Smooth muscle cell (in vitro differentiated cells): Measurements from ENCODE around the gene CCR5AS. TPM values are rescaled to one million over a fixed set of nuclear protein-coding genes. Genes with fewer than 3 reads are reported as not detected.

Experiments
- DNase-seq: peaks from one replicate; lab custom pipeline; 2025; ENCODE audit not compliant: unreplicated experiment; lab: John Stamatoyannopoulos, UW
- H2AFZ ChIP-seq: fragments of 200-600 bp; sonication (generic); 2 replicates; pipeline ENCODE4 v1.6.0; 2016; ENCODE audit warnings: antibody characterized with exemption, low read depth, mild to moderate bottlenecking
- H3F3A ChIP-seq: fragments of 200-600 bp; sonication (generic); 2 replicates; pipeline ENCODE4 v1.6.0; 2017; ENCODE audit warnings: antibody characterized with exemption, low read depth
- H3K27ac ChIP-seq: fragments of 200-600 bp; sonication (generic); 2 replicates; pipeline ENCODE4 v1.5.1; 2016; ENCODE audit warnings: low read depth, mild to moderate bottlenecking
- H3K27me3 ChIP-seq: fragments of 200-600 bp; sonication (generic); 2 replicates; pipeline ENCODE4 v1.6.1; 2016; ENCODE audit warnings: low read depth, mild to moderate bottlenecking
- H3K36me3 ChIP-seq: fragments of 200-600 bp; sonication (generic); 2 replicates; pipeline ENCODE4 v1.5.1; 2016; ENCODE audit warnings: low read depth
- H3K4me1 ChIP-seq: fragments of 200-600 bp; sonication (generic); 2 replicates; pipeline ENCODE4 v1.5.1; 2016; ENCODE audit warnings: low read depth
- H3K4me2 ChIP-seq: fragments of 200-600 bp; sonication (generic); 2 replicates; pipeline ENCODE4 v1.6.0; 2016; ENCODE audit warnings: mild to moderate bottlenecking
- H3K4me3 ChIP-seq: fragments of 200-600 bp; sonication (generic); 2 replicates; pipeline ENCODE4 v1.5.1; 2016; ENCODE audit warnings: mild to moderate bottlenecking
- H3K79me2 ChIP-seq: fragments of 200-600 bp; sonication (generic); 2 replicates; pipeline ENCODE4 v1.6.0; 2016; ENCODE audit warnings: low read depth, mild to moderate bottlenecking
- H3K9ac ChIP-seq: fragments of 200-600 bp; sonication (generic); 2 replicates; pipeline ENCODE4 v1.6.0; 2016; ENCODE audit warnings: low read depth
- H3K9me3 ChIP-seq: fragments of 200-600 bp; sonication (generic); replicated peaks from 2 replicates; pipeline ENCODE4 v1.5.1; 2016; ENCODE audit warnings: low read depth
- H4K20me1 ChIP-seq: fragments of 200-600 bp; sonication (generic); 2 replicates; pipeline ENCODE4 v1.6.0; 2016; ENCODE audit warnings: low read depth
- CTCF ChIP-seq: fragments of 200-600 bp; sonication (generic); IDR thresholded peaks from 2 replicates; pipeline ENCODE4 v1.5.1; 2017; ENCODE audit warnings: borderline replicate concordance, mild to moderate bottlenecking, antibody characterized with exemption; ENCODE audit not compliant: insufficient read depth, poor library complexity, severe bottlenecking
- WGBS: methylation state at CpG from one replicate; pipeline ENCODE4 v1.1.7; 2016; ENCODE audit warnings: low lambda C conversion rate; 5-methylcytosine and 5-hydroxymethylcytosine counted together
- polyA plus RNA-seq: library from polyadenylated mRNA; unstranded; fragments of >200 nt; fragmentation: Nextera tagmentation; extraction: Ambion mirVana; gene quantifications from 2 replicates; pipeline ENCODE4 v1.2.1, GENCODE V29; 2016
- total RNA-seq: library from RNA; depleted of rRNA; stranded (reverse); fragments of >200 nt; gene quantifications from 2 replicates; pipeline ENCODE4 v1.2.3, GENCODE V29; 2014

CCR5AS gene

GRCh38 chr3:46318207-46318927 lies 88.5 kb downstream of the CCR5AS start:
- H3K9ac ChIP-seq = no peak overlapping the region
- no peaks in the 10 kb centered on the region for H3K9me3 ChIP-seq
- H4K20me1 ChIP-seq = no peaks in the 10 kb centered on the region
- peaks cover 21% of the 10 kb centered on the region for H3K27me3 ChIP-seq
- H3K4me3 ChIP-seq = no peak overlapping the region
- TF ChIP-seq CTCF = no peak
- no peak overlapping the region for H3K4me2 ChIP-seq
- no peak overlapping the region for H2AFZ ChIP-seq
- no peaks in the 10 kb centered on the region for H3K79me2 ChIP-seq
- H3F3A ChIP-seq = no peaks in the 10 kb centered on the region
- no peak overlapping the region for H3K27ac ChIP-seq
- DNase-seq = no peak
- WGBS = 86% methylated on average over 3 of the region's 3 CpGs
- H3K36me3 ChIP-seq = no peaks in the 10 kb centered on the region
- H3K4me1 ChIP-seq = no peaks in the 10 kb centered on the region

DNA sequence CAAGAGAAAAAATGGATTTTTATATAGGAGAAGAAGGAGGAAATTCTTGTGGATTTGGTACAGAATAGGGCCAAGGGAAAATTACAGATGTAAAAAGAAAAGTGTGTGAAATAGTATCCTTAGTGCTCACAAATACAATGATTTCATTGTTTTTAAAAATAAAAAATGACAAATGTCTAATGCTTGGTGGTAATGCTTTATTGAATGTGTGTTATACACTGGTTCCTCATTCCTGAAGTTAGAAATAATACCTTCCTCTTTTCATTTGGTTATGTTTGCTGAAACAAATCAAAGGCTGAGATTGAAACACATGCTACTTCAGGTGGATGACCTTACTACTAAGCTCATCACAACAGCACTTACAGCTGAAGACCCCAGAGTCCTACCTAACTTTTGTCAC lies 90.7 kb downstream of the CCR5AS start:
- no peaks in the 10 kb centered on the region for H3F3A ChIP-seq
- H3K4me2 ChIP-seq = no peak overlapping the region
- no peak overlapping the region for H2AFZ ChIP-seq
- no peak overlapping the region for H3K27ac ChIP-seq
- TF ChIP-seq CTCF = no peak
- H3K4me3 ChIP-seq = no peak overlapping the region
- DNase-seq = no peak
- H3K27me3 ChIP-seq = peaks cover under 1% of the 10 kb centered on the region
- no peaks in the 10 kb centered on the region for H3K79me2 ChIP-seq
- H4K20me1 ChIP-seq = no peaks in the 10 kb centered on the region
- no peaks in the 10 kb centered on the region for H3K9me3 ChIP-seq
- no peaks in the 10 kb centered on the region for H3K4me1 ChIP-seq
- H3K9ac ChIP-seq = no peak overlapping the region
- no peaks in the 10 kb centered on the region for H3K36me3 ChIP-seq

DNA sequence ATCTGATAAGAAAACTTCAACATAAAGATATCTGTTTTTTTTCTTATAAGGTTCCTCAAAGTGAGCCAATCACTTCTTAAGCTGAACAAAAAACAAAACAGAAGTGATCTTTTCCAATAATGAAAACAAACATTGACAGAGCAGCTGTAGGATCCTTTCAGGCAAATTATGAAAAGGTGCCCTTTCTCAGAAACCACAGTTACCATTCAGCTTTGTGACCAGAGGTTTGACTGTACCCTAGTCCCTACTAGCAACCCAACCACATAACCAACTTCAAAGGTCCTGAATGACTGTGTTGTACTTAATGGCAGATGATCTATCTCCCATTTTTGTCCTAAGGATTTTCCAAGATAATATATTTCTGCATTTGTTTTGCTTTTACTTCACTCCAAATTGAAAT lies 92.3 kb downstream of the CCR5AS start:
- H3K36me3 ChIP-seq = no peaks in the 10 kb centered on the region
- no peak overlapping the region for H3K4me2 ChIP-seq
- no peak overlapping the region for H3K27ac ChIP-seq
- no peak for TF ChIP-seq CTCF
- H3K4me1 ChIP-seq = no peaks in the 10 kb centered on the region
- H4K20me1 ChIP-seq = no peaks in the 10 kb centered on the region
- no peak overlapping the region for H3K4me3 ChIP-seq
- H3F3A ChIP-seq = no peaks in the 10 kb centered on the region
- no peaks in the 10 kb centered on the region for H3K27me3 ChIP-seq
- DNase-seq = no peak
- H2AFZ ChIP-seq = no peak overlapping the region
- H3K79me2 ChIP-seq = no peaks in the 10 kb centered on the region
- no peak overlapping the region for H3K9ac ChIP-seq
- H3K9me3 ChIP-seq = no peaks in the 10 kb centered on the region

Other genes starting within 250 kb of the CCR5AS start
- 0.76 TPM in 1 of 2 replicates, not detected in the other for gene CCR1, start 198.8 kb downstream of the CCR5AS start, total RNA-seq
- gene CCR1, start 198.8 kb downstream of the CCR5AS start, polyA plus RNA-seq = 0.19 TPM in 1 of 2 replicates, not detected in the other
- not detected in 2 replicates for gene CCR3, start 164.6 kb downstream of the CCR5AS start, total RNA-seq
- gene CCR3, start 164.6 kb downstream of the CCR5AS start, polyA plus RNA-seq = not detected in 2 replicates
- gene CCR2, start 53.0 kb downstream of the CCR5AS start, total RNA-seq = not detected in 2 replicates
- not detected in 2 replicates for gene CCR2, start 53.0 kb downstream of the CCR5AS start, polyA plus RNA-seq
- gene CCR5, start 36.1 kb downstream of the CCR5AS start, total RNA-seq = not detected in 2 replicates
- gene CCR5, start 36.1 kb downstream of the CCR5AS start, polyA plus RNA-seq = not detected in 2 replicates
- gene CCRL2, start 193 bp upstream of the CCR5AS start, total RNA-seq = not detected in 2 replicates
- not detected in 2 replicates for gene CCRL2, start 193 bp upstream of the CCR5AS start, polyA plus RNA-seq
- gene LTF, start 57.8 kb upstream of the CCR5AS start, total RNA-seq = not detected in 2 replicates
- gene LTF, start 57.8 kb upstream of the CCR5AS start, polyA plus RNA-seq = not detected in 2 replicates
- gene RTP3, start 90.9 kb upstream of the CCR5AS start, total RNA-seq = not detected in 2 replicates
- gene RTP3, start 90.9 kb upstream of the CCR5AS start, polyA plus RNA-seq = 0.19 and 1.3 TPM in 2 replicates
- 1.0 and 2.0 TPM in 2 replicates for gene LRRC2, start 159.2 kb upstream of the CCR5AS start, total RNA-seq
- gene LRRC2, start 159.2 kb upstream of the CCR5AS start, polyA plus RNA-seq = 1.7 and 2.7 TPM in 2 replicates
- not detected in 2 replicates for gene FAM240A, start 205.5 kb upstream of the CCR5AS start, total RNA-seq
- gene FAM240A, start 205.5 kb upstream of the CCR5AS start, polyA plus RNA-seq = not detected in 2 replicates